H9 (cell line): ENCODE measurements around the gene PPIL6. TPM values are rescaled to one million over a fixed set of nuclear protein-coding genes. Genes with fewer than 3 reads are reported as not detected.
A peak's percentile ranks its signal among the peaks of the same experiment; 100 is the strongest.

Source experiments
- DNase-seq: peaks from one replicate; pipeline ENCODE4 v3.0.0-alpha.2; 2017
- H2AFZ ChIP-seq: one replicate; pipeline ENCODE4 v1.6.1; 2013; ENCODE audit warnings: mild to moderate bottlenecking, low read length, control low read depth, moderate library complexity
- H2AK5ac ChIP-seq: 2 replicates; pipeline ENCODE4 v1.6.1; 2013; ENCODE audit warnings: low read length, control low read depth, mixed read lengths; ENCODE audit not compliant: insufficient read length
- H2BK120ac ChIP-seq: one replicate; pipeline ENCODE4 v1.6.1; 2013; ENCODE audit warnings: low read depth, mild to moderate bottlenecking, low read length, control low read depth, inconsistent platforms; ENCODE audit not compliant: poor library complexity, severe bottlenecking
- H2BK12ac ChIP-seq: 2 replicates; pipeline ENCODE4 v1.6.1; 2013; ENCODE audit warnings: low read length, control low read depth, mixed read lengths, low read depth; ENCODE audit not compliant: insufficient read length
- H2BK15ac ChIP-seq: 2 replicates; pipeline ENCODE4 v1.6.1; 2013; ENCODE audit warnings: low read depth, low read length, control low read depth
- H2BK20ac ChIP-seq: one replicate; pipeline ENCODE4 v1.6.1; 2013; ENCODE audit warnings: low read depth, mild to moderate bottlenecking, low read length, control low read depth, inconsistent platforms; ENCODE audit not compliant: poor library complexity, severe bottlenecking
- H2BK5ac ChIP-seq: 2 replicates; pipeline ENCODE4 v1.6.1; 2013; ENCODE audit warnings: low read length, control low read depth, mixed read lengths; ENCODE audit not compliant: insufficient read length
- H3K14ac ChIP-seq: 2 replicates; pipeline ENCODE4 v1.6.1; 2013; ENCODE audit warnings: low read length, control low read depth; ENCODE audit not compliant: insufficient read depth
- H3K18ac ChIP-seq: 2 replicates; pipeline ENCODE4 v1.6.1; 2013; ENCODE audit warnings: low read depth, mild to moderate bottlenecking, mixed read lengths, low read length, control low read depth; ENCODE audit not compliant: insufficient read length
- H3K23ac ChIP-seq: 2 replicates; pipeline ENCODE4 v1.6.1; 2013; ENCODE audit warnings: low read length, control low read depth, mixed read lengths, low read depth; ENCODE audit not compliant: insufficient read length
- H3K23me2 ChIP-seq: 2 replicates; pipeline ENCODE4 v1.6.1; 2013; ENCODE audit warnings: low read depth, mild to moderate bottlenecking, mixed read lengths, low read length, control low read depth; ENCODE audit not compliant: insufficient read length, poor library complexity, severe bottlenecking
- H3K27ac ChIP-seq: 2 replicates; pipeline ENCODE4 v1.5.1; 2013; ENCODE audit warnings: low read length, control low read depth, mixed read lengths, low read depth; ENCODE audit not compliant: insufficient read length
- H3K27me3 ChIP-seq: 2 replicates; pipeline ENCODE4 v1.6.1; 2013; ENCODE audit warnings: low read length, control low read depth, inconsistent platforms; ENCODE audit not compliant: insufficient read depth
- H3K4ac ChIP-seq: 2 replicates; pipeline ENCODE4 v1.6.1; 2013; ENCODE audit warnings: low read depth, mild to moderate bottlenecking, control low read depth, inconsistent platforms, low read length, moderate library complexity
- H3K4me1 ChIP-seq: 2 replicates; pipeline ENCODE4 v1.6.1; 2013; ENCODE audit warnings: low read length, control low read depth, inconsistent platforms; ENCODE audit not compliant: insufficient read depth
- H3K4me2 ChIP-seq: 2 replicates; pipeline ENCODE4 v1.6.1; 2013; ENCODE audit warnings: low read length, control low read depth, mixed read lengths; ENCODE audit not compliant: insufficient read length, insufficient read depth
- H3K56ac ChIP-seq: 2 replicates; pipeline ENCODE4 v1.6.1; 2013; ENCODE audit warnings: low read depth, mild to moderate bottlenecking, mixed read lengths, low read length, control low read depth; ENCODE audit not compliant: insufficient read length
- H3K79me1 ChIP-seq: 2 replicates; pipeline ENCODE4 v1.6.1; 2013; ENCODE audit warnings: low read depth, mild to moderate bottlenecking, moderate library complexity, low read length, control low read depth, inconsistent platforms; ENCODE audit not compliant: insufficient read depth, poor library complexity, severe bottlenecking
- H3K79me2 ChIP-seq: 2 replicates; pipeline ENCODE4 v1.6.1; 2013; ENCODE audit warnings: low read length, control low read depth, inconsistent platforms; ENCODE audit not compliant: insufficient read depth
- H3K9ac ChIP-seq: 2 replicates; pipeline ENCODE4 v1.6.1; 2013; ENCODE audit warnings: low read length, control low read depth, mixed read lengths; ENCODE audit not compliant: insufficient read length; ENCODE audit errors: extremely low read depth
- H3K9me3 ChIP-seq: one replicate; pipeline ENCODE4 v1.6.1; 2013; ENCODE audit warnings: low read depth, low read length, inconsistent platforms; ENCODE audit not compliant: control insufficient read depth
- H3T11ph ChIP-seq: one replicate; pipeline ENCODE4 v1.6.1; 2013; ENCODE audit warnings: mild to moderate bottlenecking, low read length, control low read depth, inconsistent platforms
- H4K20me1 ChIP-seq: one replicate; pipeline ENCODE4 v1.6.1; 2013; ENCODE audit not compliant: control insufficient read depth, insufficient read length, insufficient read depth
- H4K5ac ChIP-seq: 2 replicates; pipeline ENCODE4 v1.6.1; 2013; ENCODE audit warnings: low read depth, mild to moderate bottlenecking, mixed read lengths, low read length, control low read depth; ENCODE audit not compliant: insufficient read length
- H4K8ac ChIP-seq: replicated peaks from 2 replicates; pipeline ENCODE4 v1.6.1; 2013; ENCODE audit warnings: low read length, control low read depth, mixed read lengths, low read depth; ENCODE audit not compliant: insufficient read length
- H4K91ac ChIP-seq: 2 replicates; pipeline ENCODE4 v1.6.1; 2013; ENCODE audit warnings: low read depth, mild to moderate bottlenecking, moderate library complexity, mixed read lengths, low read length, control low read depth; ENCODE audit not compliant: insufficient read length
- H3K27ac Mint-ChIP-seq, 3 experiments: 2 replicates in 2 of 3; 3 replicates in 1 of 3; pipeline ENCODE4 v1.8.0; 2020 to 2021; ENCODE audit warnings: mixed read lengths in 3 of 3, mild to moderate bottlenecking in 1 of 3, moderate library complexity in 1 of 3
- H3K27me3 Mint-ChIP-seq: 2 replicates; pipeline ENCODE4 v1.8.0; 2021; ENCODE audit warnings: low read depth, mild to moderate bottlenecking, moderate library complexity, mixed read lengths
- H3K36me3 Mint-ChIP-seq, 3 experiments: 2 replicates in 2 of 3; 3 replicates in 1 of 3; pipeline ENCODE4 v1.8.0; 2020 to 2021; ENCODE audit warnings: low read depth in 3 of 3, mixed read lengths in 3 of 3; ENCODE audit not compliant: insufficient read depth in 1 of 3
- H3K4me1 Mint-ChIP-seq, 2 experiments: 2 replicates each; pipeline ENCODE4 v1.8.0; 2020; ENCODE audit warnings: mixed read lengths in 2 of 2
- H3K4me3 Mint-ChIP-seq, 2 experiments: 2 replicates in 1 of 2; 3 replicates in 1 of 2; pipeline ENCODE4 v1.8.0; 2020 to 2021; ENCODE audit warnings: mild to moderate bottlenecking in 2 of 2, mixed read lengths in 2 of 2, moderate library complexity in 1 of 2
- H3K9me3 Mint-ChIP-seq, 2 experiments: 2 replicates in 1 of 2; 3 replicates in 1 of 2; pipeline ENCODE4 v1.8.0; 2020; ENCODE audit warnings: mild to moderate bottlenecking in 2 of 2, mixed read lengths in 2 of 2, moderate library complexity in 1 of 2
- WGBS: extraction: QIAGEN DNeasy Blood & Tissue Kit; methylation state at CpG from one replicate; pipeline ENCODE4 v1.1.7; 2013; ENCODE audit warnings: missing lambda C conversion rate, low lambda C conversion rate, mixed read lengths; ENCODE audit not compliant: insufficient read length; ENCODE audit errors: extremely low coverage; 5-methylcytosine and 5-hydroxymethylcytosine counted together
- total RNA-seq: library from RNA; stranded (reverse); gene quantifications from 2 replicates; pipeline ENCODE4 v1.2.1, GENCODE V29; 2021
- TF ChIP-seq, protein P1 (sequence below): fragments of 200-600 bp; sonication (generic); conservative IDR thresholded peaks from 3 replicates; pipeline ENCODE4 v1.8.0; 2021; ENCODE audit warnings: antibody characterized with exemption, mild to moderate bottlenecking

PPIL6 gene
- total RNA-seq, 1 experiment from 2014 or later: 1.0 TPM

DNA sequence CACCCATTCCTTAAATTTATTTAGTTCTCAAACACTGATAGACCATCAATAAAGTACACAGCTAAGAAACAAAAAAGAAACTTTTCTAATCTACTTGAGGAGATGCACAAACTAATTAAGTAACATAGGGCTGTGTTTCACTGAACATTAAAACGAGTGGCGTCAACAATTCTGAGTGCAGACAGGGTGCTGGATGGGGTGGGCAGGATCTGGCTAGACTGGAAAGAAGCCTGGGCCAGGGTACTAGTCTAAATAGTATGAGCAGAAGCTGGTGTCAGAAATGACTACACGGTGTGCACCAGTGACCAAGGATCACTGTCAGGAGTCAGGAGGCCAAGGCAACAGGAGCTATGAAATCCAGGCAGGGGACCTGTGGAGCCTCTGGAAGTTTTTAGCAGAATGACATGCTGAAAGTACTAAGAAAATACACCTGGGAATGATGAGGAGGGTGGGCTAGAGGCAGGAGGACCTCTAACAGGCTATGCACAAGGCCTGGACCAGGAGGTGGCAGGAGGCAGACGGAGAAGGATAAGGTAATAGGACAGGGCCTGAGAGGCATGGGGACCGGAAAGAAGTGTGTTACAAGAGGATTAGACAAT lies 29.3 kb upstream of the PPIL6 start:
- Histone ChIP-seq H3K79me1 (no peaks in the 10 kb centered on the region), H3K27ac (no peak overlapping the region), H3K23me2 (no peaks in the 10 kb centered on the region), H3K23ac (no peak overlapping the region), H4K20me1 (no peaks in the 10 kb centered on the region), H3K14ac (no peak overlapping the region), H3K79me2 (no peaks in the 10 kb centered on the region), H3K4me1 (no peaks in the 10 kb centered on the region), H4K91ac (no peak overlapping the region), H2BK20ac (no peak overlapping the region), H3K27me3 (no peaks in the 10 kb centered on the region), H4K5ac (no peak overlapping the region), H3K4me2 (no peak overlapping the region), H2BK15ac (no peak overlapping the region), H3K9me3 (no peaks in the 10 kb centered on the region), H3K9ac (no peak overlapping the region), H3K56ac (no peak overlapping the region), H4K8ac (no peak overlapping the region), H2BK12ac (no peak overlapping the region), H3K18ac (no peak overlapping the region), H2AFZ (no peak overlapping the region), H2BK5ac (no peak overlapping the region), H3K4ac (no peak overlapping the region), H2AK5ac (no peak overlapping the region), H2BK120ac (no peak overlapping the region), H3T11ph (no peak overlapping the region)
- H3K4me3 Mint-ChIP-seq: no peak overlapping the region
- WGBS: no CpG with 5 or more reads among the region's 5 CpGs
- peaks cover 7 to 12% of the 10 kb centered on the region in 2 experiments; a peak in 3 of 4 replicates for H3K4me1 Mint-ChIP-seq
- DNase-seq: no peak
- H3K27ac Mint-ChIP-seq: peak overlapping the region in 1 of 3 experiments; percentile 44; a peak in 2 of 7 replicates
- TF ChIP-seq, protein P1, sequence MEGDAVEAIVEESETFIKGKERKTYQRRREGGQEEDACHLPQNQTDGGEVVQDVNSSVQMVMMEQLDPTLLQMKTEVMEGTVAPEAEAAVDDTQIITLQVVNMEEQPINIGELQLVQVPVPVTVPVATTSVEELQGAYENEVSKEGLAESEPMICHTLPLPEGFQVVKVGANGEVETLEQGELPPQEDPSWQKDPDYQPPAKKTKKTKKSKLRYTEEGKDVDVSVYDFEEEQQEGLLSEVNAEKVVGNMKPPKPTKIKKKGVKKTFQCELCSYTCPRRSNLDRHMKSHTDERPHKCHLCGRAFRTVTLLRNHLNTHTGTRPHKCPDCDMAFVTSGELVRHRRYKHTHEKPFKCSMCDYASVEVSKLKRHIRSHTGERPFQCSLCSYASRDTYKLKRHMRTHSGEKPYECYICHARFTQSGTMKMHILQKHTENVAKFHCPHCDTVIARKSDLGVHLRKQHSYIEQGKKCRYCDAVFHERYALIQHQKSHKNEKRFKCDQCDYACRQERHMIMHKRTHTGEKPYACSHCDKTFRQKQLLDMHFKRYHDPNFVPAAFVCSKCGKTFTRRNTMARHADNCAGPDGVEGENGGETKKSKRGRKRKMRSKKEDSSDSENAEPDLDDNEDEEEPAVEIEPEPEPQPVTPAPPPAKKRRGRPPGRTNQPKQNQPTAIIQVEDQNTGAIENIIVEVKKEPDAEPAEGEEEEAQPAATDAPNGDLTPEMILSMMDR: no peak
- no peaks in the 10 kb centered on the region for H3K27me3 Mint-ChIP-seq
- no peaks in the 10 kb centered on the region for H3K9me3 Mint-ChIP-seq
- peaks cover 56 to 98% (median 97%) of the 10 kb centered on the region in 3 experiments for H3K36me3 Mint-ChIP-seq
